Endothelial cell of umbilical vein (primary cell): ENCODE results near the gene GBF1. TPM values are rescaled to one million over a fixed set of nuclear protein-coding genes. Genes with fewer than 3 reads are reported as not detected.

Source experiments
- BruUV-seq: library from RNA; stranded (reverse); fragments of 400-500 nt; replicated peaks from 2 replicates; lab custom pipeline; 2021; lab: Mats Ljungman, UMichigan
- CTCF ChIA-PET: fragments of 300-600, 350-600 bp; sonication (Branson Sonifier 250); formaldehyde crosslinking; loops from one replicate; lab custom pipeline; 2021; ENCODE audit warnings: antibody characterized with exemption, inconsistent platforms; lab: Charles Lee
- POLR2A ChIA-PET: fragments of 300-600, 350-600 bp; sonication (Branson Sonifier 250); formaldehyde crosslinking; loops from one replicate; lab custom pipeline; 2021; ENCODE audit warnings: antibody characterized with exemption, inconsistent platforms; lab: Charles Lee
- DNase-seq: peaks from one replicate; pipeline ENCODE4 v3.0.0-alpha.2; 2011; ENCODE audit warnings: low read depth, low spot score
- FAIRE-seq: peaks from 2 replicates; lab custom pipeline; 2011; peaks lifted over from hg19 to GRCh38; lab: Jason Lieb, UNC
- H2AFZ ChIP-seq: 2 replicates; pipeline ENCODE4 v1.6.0; 2012; ENCODE audit warnings: low read depth, low read length, control low read depth, inconsistent platforms
- H3K27ac ChIP-seq: 2 replicates; pipeline ENCODE4 v1.5.1; 2011; ENCODE audit warnings: low read depth, mild to moderate bottlenecking, control low read depth, low read length, moderate library complexity; ENCODE audit not compliant: insufficient read depth
- H3K27me3 ChIP-seq, 2 experiments: 2 replicates each; pipeline versions ENCODE4 v1.6.0 to v1.6.1; 2011; ENCODE audit warnings: low read length in 2 of 2, mixed read lengths in 1 of 2; ENCODE audit not compliant: control insufficient read depth in 2 of 2, insufficient read depth in 2 of 2
- H3K36me3 ChIP-seq, 2 experiments: 2 replicates in 1 of 2; 3 replicates in 1 of 2; pipeline ENCODE4 v1.5.1; 2011; ENCODE audit warnings: low read length in 2 of 2, mild to moderate bottlenecking in 1 of 2, moderate library complexity in 1 of 2; ENCODE audit not compliant: control insufficient read depth in 2 of 2, insufficient read depth in 2 of 2; ENCODE audit errors: extremely low read depth in 1 of 2
- H3K4me1 ChIP-seq: 3 replicates; pipeline ENCODE4 v1.5.1; 2011; ENCODE audit warnings: mild to moderate bottlenecking, low read length; ENCODE audit not compliant: control insufficient read depth, insufficient read depth; ENCODE audit errors: extremely low read depth
- H3K4me2 ChIP-seq: 2 replicates; pipeline ENCODE4 v1.6.1; 2011; ENCODE audit warnings: low read length, control low read depth, mixed read lengths; ENCODE audit not compliant: insufficient read depth
- H3K4me3 ChIP-seq, 3 experiments: fragments of 200-600 bp in 1 of 3; sonication (generic), shearing (Covaris generic) in 1 of 3; replicated peaks in 1 of 3; 2 replicates each; pipeline ENCODE4 v1.5.1; 2011 to 2016; ENCODE audit warnings: control low read depth in 3 of 3, low read length in 3 of 3, mild to moderate bottlenecking in 2 of 3, inconsistent platforms in 1 of 3, low read depth in 1 of 3, moderate library complexity in 1 of 3; ENCODE audit not compliant: insufficient read depth in 1 of 3
- H3K79me2 ChIP-seq: 2 replicates; pipeline ENCODE4 v1.6.0; 2012; ENCODE audit warnings: low read length, inconsistent platforms; ENCODE audit not compliant: control insufficient read depth, insufficient read depth
- H3K9ac ChIP-seq: replicated peaks from 2 replicates; pipeline ENCODE3; 2011; ENCODE audit warnings: low read length, control low read depth; ENCODE audit not compliant: insufficient read depth; ENCODE audit errors: extremely low read depth
- H3K9me1 ChIP-seq: replicated peaks from 3 replicates; pipeline ENCODE4 v1.6.0; 2011; ENCODE audit warnings: mild to moderate bottlenecking, low read length; ENCODE audit not compliant: control insufficient read depth, insufficient read depth; ENCODE audit errors: extremely low read depth
- H3K9me3 ChIP-seq: replicated peaks from 2 replicates; pipeline ENCODE4 v1.5.1; 2012; ENCODE audit warnings: low read length, inconsistent platforms; ENCODE audit not compliant: control insufficient read depth, insufficient read depth
- H4K20me1 ChIP-seq: replicated peaks from 2 replicates; pipeline ENCODE3; 2011; ENCODE audit warnings: mild to moderate bottlenecking, low read length; ENCODE audit not compliant: control insufficient read depth, insufficient read depth; ENCODE audit errors: extremely low read depth
- CTCF ChIP-seq, 2 donors: IDR thresholded peaks; 1 replicate in 1 of 2; 2 replicates in 1 of 2; pipeline ENCODE4 v1.5.1; 2011; ENCODE audit warnings: low read length in 2 of 2, mild to moderate bottlenecking in 2 of 2, moderate library complexity in 2 of 2, control low read depth in 1 of 2, inconsistent platforms in 1 of 2, low read depth in 1 of 2; ENCODE audit not compliant: insufficient read depth in 1 of 2; ENCODE audit errors: extremely low read depth in 1 of 2
- EZH2 ChIP-seq: IDR thresholded peaks from 2 replicates; pipeline ENCODE4 v1.6.1; 2012; ENCODE audit warnings: borderline replicate concordance, low read depth, mild to moderate bottlenecking, moderate library complexity, low read length, inconsistent platforms; ENCODE audit not compliant: severe bottlenecking
- FOS ChIP-seq: IDR thresholded peaks from 2 replicates; pipeline ENCODE4 v1.6.1; 2011; ENCODE audit warnings: mild to moderate bottlenecking, low read length, moderate library complexity, borderline replicate concordance; ENCODE audit not compliant: insufficient read depth
- JUN ChIP-seq: IDR thresholded peaks from 2 replicates; pipeline ENCODE4 v1.6.1; 2011; ENCODE audit warnings: borderline replicate concordance, low read depth; ENCODE audit not compliant: insufficient read length, insufficient read depth
- MAX ChIP-seq: IDR thresholded peaks from 2 replicates; pipeline ENCODE4 v1.6.1; 2011; ENCODE audit not compliant: insufficient read depth, insufficient read length
- MYC ChIP-seq: IDR thresholded peaks from one replicate; pipeline ENCODE4 v1.6.1; 2011; ENCODE audit warnings: mild to moderate bottlenecking, low read depth, low read length
- POLR2AphosphoS5 ChIP-seq: IDR thresholded peaks from 2 replicates; pipeline ENCODE4 v1.6.1; 2012; ENCODE audit warnings: low read depth, mild to moderate bottlenecking, control low read depth, low read length, moderate library complexity; ENCODE audit not compliant: insufficient read depth
- dilution Hi-C: fragments of 300-500 bp; cut with MboI; formaldehyde crosslinking; loops from one replicate; pipeline ENCODE4 v1.15.0; 2019; ENCODE audit warnings: low sequenced_read_pairs; ENCODE audit not compliant: extremely low pct_ligation_motif_present
- intact Hi-C: fragments of 100-400 bp; cut with micrococcal nuclease; formaldehyde crosslinking; loops from one replicate; pipeline ENCODE4 v1.10.0; 2022
- polyA plus RNA-seq, 4 experiments: library from polyadenylated mRNA; depleted of rRNA in 3 of 4; stranded (reverse) in 3 of 4; unstranded in 1 of 4; fragments of >200 nt; gene quantifications; 2 replicates each; pipeline versions ENCODE4 v1.2.1 to v1.2.3, GENCODE V29; 2011 to 2012; ENCODE audit warnings: missing spikeins in 1 of 4
- total RNA-seq: library from RNA; stranded (reverse); gene quantifications from 2 replicates; pipeline ENCODE4 v1.2.3, GENCODE V29; 2021

GBF1 gene
- total and polyA plus RNA-seq, 2 donors (not counting 3 experiments of a cell fraction or from before 2014, with no cell fraction given) = 26.0 to 49.7 TPM

DNA sequence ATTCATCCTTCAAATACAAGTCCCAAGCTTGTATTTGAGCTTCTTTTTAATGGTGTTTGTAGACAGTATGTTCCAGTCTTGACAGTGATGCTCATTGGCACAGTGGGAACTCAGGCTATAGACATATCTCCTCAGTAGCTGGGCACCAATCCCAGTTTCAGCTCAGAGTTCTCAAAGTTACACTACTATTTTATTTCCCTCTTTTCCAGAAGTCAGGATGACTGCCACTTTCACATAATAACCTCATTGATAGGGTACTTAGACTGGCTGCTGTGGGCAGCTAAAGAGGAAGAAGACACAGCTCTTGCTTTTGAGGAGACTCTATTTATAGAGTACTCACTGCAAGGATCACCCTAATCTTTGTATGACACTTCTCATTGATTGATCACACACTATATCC lies 2.4 kb downstream of the GBF1 start:
- H3K79me2 ChIP-seq = peaks cover 69% of the 10 kb centered on the region
- no peaks in the 10 kb centered on the region for H3K27me3 ChIP-seq
- dilution Hi-C loops (loop anchor here (25.0 kb wide), 1 partner anchor 115 kb away; no protein-coding TSS in a partner anchor), intact Hi-C loops (loop anchor here (5.0 kb wide), 2 partner anchors 35 to 95 kb away; no protein-coding TSS in a partner anchor)
- H2AFZ ChIP-seq = no peak overlapping the region
- BruUV-seq = no TSS peak
- no peak for DNase-seq
- no peaks in the 10 kb centered on the region for H3K9me3 ChIP-seq
- H3K4me2 ChIP-seq = no peak overlapping the region
- ChIA-PET POLR2A (no interaction called here), CTCF (interaction anchor here (1.2 to 2.0 kb wide), 3 partner anchors 13 to 103 kb away, joined by 3 to 7 read pairs (median 4); no protein-coding TSS in a partner anchor)
- H3K4me1 ChIP-seq = peaks cover 16% of the 10 kb centered on the region
- no peak overlapping the region for H3K4me3 ChIP-seq
- no peaks in the 10 kb centered on the region for H3K9me1 ChIP-seq
- no peak for TF ChIP-seq CTCF (IDR thresholded peaks at IDR 0.05; ENCODE audit: extremely low read depth in 1 of 2, insufficient read depth in 1 of 2, low read depth in 1 of 2, low read length in 2 of 2)
- TF ChIP-seq JUN = no peak
- no peak for TF ChIP-seq POLR2AphosphoS5
- no peak for TF ChIP-seq MAX
- no peak for TF ChIP-seq EZH2
- no peak for TF ChIP-seq MYC
- no peak for TF ChIP-seq FOS
- peaks cover 3% of the 10 kb centered on the region for H4K20me1 ChIP-seq
- no peak overlapping the region for H3K9ac ChIP-seq
- H3K27ac ChIP-seq = no peak overlapping the region
- no peaks in the 10 kb centered on the region for H3K36me3 ChIP-seq
- no peak for FAIRE-seq
